Glomerular endothelial cell (primary cell): ENCODE data around the gene CPB1. TPM values are rescaled to one million over a fixed set of nuclear protein-coding genes. Genes with fewer than 3 reads are reported as not detected.
"Not testable (repeated sequence)": the region's sequence is repeated elsewhere in the genome, so short reads cannot be mapped to it uniquely, and the experiment has no call there.

Experiments
- DNase-seq: peaks from one replicate; pipeline ENCODE4 v3.0.0-alpha.2; 2011; ENCODE audit warnings: low read depth, low spot score; ENCODE audit errors: extremely low read depth
- total RNA-seq: library from RNA; depleted of rRNA; stranded (reverse); fragments of >200 nt; gene quantifications from 2 replicates; pipeline ENCODE4 v1.2.3, GENCODE V29; 2015

The CPB1 gene
- total RNA-seq: 0.12 TPM in 1 of 2 replicates, not detected in the other

GRCh38 chr3:148827585-148827984 is at the start of gene CPB1:
Gene CPB1, plus strand, starts transcription at chr3:148827811. Its CDS starts 13 bp downstream, at chr3:148827824.
- DNase-seq: no peak

GRCh38 chr3:148778926-148779325 is 48.7 kb upstream of the CPB1 start:
- no peak for DNase-seq

GRCh38 chr3:148785026-148785425 is 42.6 kb upstream of the CPB1 start:
- not testable (repeated sequence) for DNase-seq

- DNase-seq: not testable (repeated sequence)
Measured at GRCh38 chr3:148786159-148786558, 41.5 kb upstream of the CPB1 start.

- DNase-seq: no peak
Measured at GRCh38 chr3:148789146-148789545, 38.5 kb upstream of the CPB1 start.

GRCh38 chr3:148789906-148790305 is 37.7 kb upstream of the CPB1 start:
- DNase-seq: no peak

GRCh38 chr3:148790370-148790769 is 37.2 kb upstream of the CPB1 start:
- no peak for DNase-seq

- no peak for DNase-seq
Measured at GRCh38 chr3:148790851-148791735, 36.5 kb upstream of the CPB1 start.

GRCh38 chr3:148791920-148792319 is 35.7 kb upstream of the CPB1 start:
- DNase-seq: no peak

- DNase-seq: no peak
Measured at GRCh38 chr3:148792516-148792915, 35.1 kb upstream of the CPB1 start.

- no peak for DNase-seq
Measured at GRCh38 chr3:148796799-148797198, 30.8 kb upstream of the CPB1 start.

- DNase-seq: no peak
Measured at GRCh38 chr3:148797795-148798194, 29.8 kb upstream of the CPB1 start.

GRCh38 chr3:148800414-148800813 is 27.2 kb upstream of the CPB1 start:
- no peak for DNase-seq

GRCh38 chr3:148809835-148810234 is 17.8 kb upstream of the CPB1 start:
- DNase-seq: no peak

- DNase-seq: no peak
Measured at GRCh38 chr3:148815316-148816110, 12.1 kb upstream of the CPB1 start.

GRCh38 chr3:148816427-148816826 is 11.2 kb upstream of the CPB1 start:
- no peak for DNase-seq

GRCh38 chr3:148816981-148817525 is 10.6 kb upstream of the CPB1 start:
- DNase-seq: no peak

- no peak for DNase-seq
Measured at GRCh38 chr3:148820361-148821245, 7.0 kb upstream of the CPB1 start.

GRCh38 chr3:148823026-148823425 is 4.6 kb upstream of the CPB1 start:
- no peak for DNase-seq

- DNase-seq: no peak
Measured at GRCh38 chr3:148825476-148825875, 2.1 kb upstream of the CPB1 start.
